Neural progenitor cell (in vitro differentiated cells): ENCODE data around the gene PBX1. TPM values are rescaled to one million over a fixed set of nuclear protein-coding genes. Genes with fewer than 3 reads are reported as not detected.

Experiments used
- DNase-seq: peaks from one replicate; pipeline ENCODE4 v3.0.0-alpha.2; 2016; ENCODE audit warnings: low spot score
- H2AFZ ChIP-seq: fragments of 200-600 bp; sonication (generic); replicated peaks from 2 replicates; pipeline ENCODE4 v1.6.1; 2016; ENCODE audit warnings: antibody characterized with exemption
- H3F3A ChIP-seq: fragments of 200-600 bp; sonication (generic); 2 replicates; pipeline ENCODE4 v1.6.1; 2016; ENCODE audit warnings: antibody characterized with exemption, low read depth
- H3K27ac ChIP-seq: fragments of 200-600 bp; sonication (generic); 2 replicates; pipeline ENCODE4 v1.5.1; 2016; ENCODE audit warnings: mild to moderate bottlenecking
- H3K27me3 ChIP-seq: fragments of 200-600 bp; sonication (generic); 2 replicates; pipeline ENCODE4 v1.6.1; 2016; ENCODE audit warnings: mild to moderate bottlenecking, moderate library complexity
- H3K36me3 ChIP-seq: fragments of 200-600 bp; sonication (generic); 2 replicates; pipeline ENCODE4 v1.5.1; 2016
- H3K4me1 ChIP-seq: fragments of 200-600 bp; sonication (generic); 2 replicates; pipeline ENCODE4 v1.6.1; 2016; ENCODE audit warnings: mixed run types
- H3K4me2 ChIP-seq: fragments of 200-600 bp; sonication (generic); 2 replicates; pipeline ENCODE4 v1.6.1; 2016
- H3K4me3 ChIP-seq: fragments of 200-600 bp; sonication (generic); 2 replicates; pipeline ENCODE4 v1.5.1; 2016
- H3K79me2 ChIP-seq: fragments of 200-600 bp; sonication (generic); 2 replicates; pipeline ENCODE4 v1.6.1; 2016; ENCODE audit warnings: low read depth
- H3K9ac ChIP-seq: fragments of 200-600 bp; sonication (generic); 2 replicates; pipeline ENCODE4 v1.6.1; 2016
- H3K9me3 ChIP-seq: fragments of 200-600 bp; sonication (generic); 2 replicates; pipeline ENCODE4 v1.5.1; 2016; ENCODE audit warnings: low read depth
- H4K20me1 ChIP-seq: fragments of 200-600 bp; sonication (generic); 2 replicates; pipeline ENCODE4 v1.6.1; 2016; ENCODE audit warnings: low read depth
- H3K27ac Mint-ChIP-seq: 3 replicates; pipeline ENCODE4 v1.8.0; 2021; ENCODE audit warnings: mixed read lengths
- H3K27me3 Mint-ChIP-seq: 2 replicates; pipeline ENCODE4 v1.8.0; 2022; ENCODE audit warnings: low read depth, mild to moderate bottlenecking, inconsistent platforms, moderate library complexity, mixed read lengths; ENCODE audit not compliant: insufficient read depth
- H3K36me3 Mint-ChIP-seq: 3 replicates; pipeline ENCODE4 v1.8.0; 2021; ENCODE audit warnings: mixed read lengths
- H3K4me1 Mint-ChIP-seq: 3 replicates; pipeline ENCODE4 v1.8.0; 2021; ENCODE audit warnings: mixed read lengths
- H3K4me3 Mint-ChIP-seq: 3 replicates; pipeline ENCODE4 v1.8.0; 2021; ENCODE audit warnings: mild to moderate bottlenecking, moderate library complexity, mixed read lengths
- H3K9me3 Mint-ChIP-seq: 3 replicates; pipeline ENCODE4 v1.8.0; 2020; ENCODE audit warnings: mixed read lengths
- CTCF ChIP-seq: fragments of 200-600 bp; sonication (generic); IDR thresholded peaks from 2 replicates; pipeline ENCODE4 v1.5.1; 2017; ENCODE audit warnings: antibody characterized with exemption, mild to moderate bottlenecking
- EZH2 ChIP-seq: fragments of 200-600 bp; sonication (generic); IDR thresholded peaks from 2 replicates; pipeline ENCODE4 v1.6.1; 2017; ENCODE audit warnings: antibody characterized with exemption, mild to moderate bottlenecking, moderate library complexity
- EZH2phosphoT487 ChIP-seq: fragments of 200-600 bp; sonication (generic); IDR thresholded peaks from 2 replicates; pipeline ENCODE4 v1.6.1; 2017; ENCODE audit warnings: antibody characterized with exemption
- total RNA-seq: library from RNA; depleted of rRNA; stranded (reverse); fragments of >200 nt; gene quantifications from 2 replicates; pipeline ENCODE4 v1.2.3, GENCODE V29; 2015; ENCODE audit warnings: low replicate concordance

The PBX1 gene
- total RNA-seq, 1 donor from 2014 or later, result 91.1 TPM

GRCh38 chr1:164804366-164804765, 245.4 kb downstream of the PBX1 start:
- Histone ChIP-seq H3K4me3 (no peak overlapping the region), H4K20me1 (peaks cover 49% of the 10 kb centered on the region), H3K9me3 (no peaks in the 10 kb centered on the region), H2AFZ (no peak overlapping the region), H3K4me2 (no peak overlapping the region), H3K79me2 (no peaks in the 10 kb centered on the region), H3K27me3 (no peaks in the 10 kb centered on the region), H3K9ac (no peak overlapping the region), H3K36me3 (no peaks in the 10 kb centered on the region), H3K4me1 (peaks cover 13% of the 10 kb centered on the region), H3K27ac (no peak overlapping the region), H3F3A (peaks cover 19% of the 10 kb centered on the region)
- Mint-ChIP-seq H3K4me1 (peaks cover 17% of the 10 kb centered on the region), H3K9me3 (no peaks in the 10 kb centered on the region), H3K36me3 (peaks cover 53% of the 10 kb centered on the region), H3K27me3 (peaks cover 2% of the 10 kb centered on the region), H3K4me3 (no peak overlapping the region), H3K27ac (no peak overlapping the region)
- TF ChIP-seq CTCF (no peak), EZH2 (no peak), EZH2phosphoT487 (no peak)
- DNase-seq, result no peak

GRCh38 chr1:164805399-164805798, 246.4 kb downstream of the PBX1 start:
- DNase-seq, result no peak
- peaks cover 1% of the 10 kb centered on the region for H3K36me3 ChIP-seq
- H3K79me2 ChIP-seq, result no peaks in the 10 kb centered on the region
- H3K9me3 Mint-ChIP-seq, result no peaks in the 10 kb centered on the region
- H4K20me1 ChIP-seq, result peaks cover 39% of the 10 kb centered on the region
- TF ChIP-seq EZH2 (no peak), CTCF (no peak), EZH2phosphoT487 (no peak)
- no peak overlapping the region for H3K4me2 ChIP-seq
- no peak overlapping the region for H3K27ac Mint-ChIP-seq
- no peaks in the 10 kb centered on the region for H3K27me3 ChIP-seq
- H3K9me3 ChIP-seq, result no peaks in the 10 kb centered on the region
- no peak overlapping the region for H3K4me3 ChIP-seq
- H3K27ac ChIP-seq, result no peak overlapping the region
- H3K4me1 ChIP-seq, result peaks cover 13% of the 10 kb centered on the region
- H3K4me1 Mint-ChIP-seq, result peaks cover 17% of the 10 kb centered on the region
- H3K36me3 Mint-ChIP-seq, result peaks cover 51% of the 10 kb centered on the region
- H3K27me3 Mint-ChIP-seq, result no peaks in the 10 kb centered on the region
- H3K4me3 Mint-ChIP-seq, result no peak overlapping the region
- H3K9ac ChIP-seq, result no peak overlapping the region
- no peak overlapping the region for H2AFZ ChIP-seq
- peaks cover 19% of the 10 kb centered on the region for H3F3A ChIP-seq

GRCh38 chr1:164806531-164806930, 247.5 kb downstream of the PBX1 start:
- Mint-ChIP-seq H3K27me3 (no peaks in the 10 kb centered on the region), H3K36me3 (peaks cover 51% of the 10 kb centered on the region), H3K4me1 (peaks cover 13% of the 10 kb centered on the region), H3K27ac (no peak overlapping the region), H3K9me3 (no peaks in the 10 kb centered on the region), H3K4me3 (no peak overlapping the region)
- no peak overlapping the region for H3K4me3 ChIP-seq
- H3K4me1 ChIP-seq, result peaks cover 11% of the 10 kb centered on the region
- no peak overlapping the region for H3K4me2 ChIP-seq
- H3K9me3 ChIP-seq, result no peaks in the 10 kb centered on the region
- no peaks in the 10 kb centered on the region for H3K27me3 ChIP-seq
- H4K20me1 ChIP-seq, result peaks cover 28% of the 10 kb centered on the region
- DNase-seq, result no peak
- H2AFZ ChIP-seq, result no peak overlapping the region
- no peak overlapping the region for H3K9ac ChIP-seq
- H3K27ac ChIP-seq, result no peak overlapping the region
- TF ChIP-seq EZH2phosphoT487, result no peak
- no peak for TF ChIP-seq EZH2
- no peak for TF ChIP-seq CTCF
- H3K79me2 ChIP-seq, result no peaks in the 10 kb centered on the region
- peaks cover 9% of the 10 kb centered on the region for H3F3A ChIP-seq
- H3K36me3 ChIP-seq, result peaks cover 7% of the 10 kb centered on the region
